Spleen (tissue), 11 donors: ENCODE measurements around the gene CUL1. TPM values are rescaled to one million over a fixed set of nuclear protein-coding genes. Genes with fewer than 3 reads are reported as not detected.
"Not testable (repeated sequence)": the region's sequence is repeated elsewhere in the genome, so short reads cannot be mapped to it uniquely, and the experiment has no call there.

Source experiments
- DNase-seq: peaks from one replicate; pipeline ENCODE4 v3.0.0-alpha.2; 2020
- H3K27ac ChIP-seq, 8 donors: fragments of 200-600 bp; sonication (generic) in 7 of 8; 1 replicate in 4 of 8; 2 replicates in 4 of 8; pipeline versions ENCODE4 v1.5.0 to v1.8.0; 2016 to 2021; ENCODE audit warnings: inconsistent platforms in 4 of 8, mild to moderate bottlenecking in 4 of 8, moderate library complexity in 1 of 8
- H3K27me3 ChIP-seq, 7 donors: fragments of 200-600 bp; sonication (generic) in 6 of 7; replicated peaks in 1 of 7; 1 replicate in 4 of 7; 2 replicates in 3 of 7; pipeline versions ENCODE4 v1.5.0 to v1.8.0; 2016 to 2021; ENCODE audit warnings: inconsistent platforms in 3 of 7, mild to moderate bottlenecking in 1 of 7
- H3K36me3 ChIP-seq, 6 donors: fragments of 200-600 bp; sonication (generic) in 5 of 6; 1 replicate in 4 of 6; 2 replicates in 2 of 6; pipeline versions ENCODE4 v1.5.0 to v1.8.0; 2016 to 2021; ENCODE audit warnings: inconsistent platforms in 2 of 6
- H3K4me1 ChIP-seq, 6 donors: fragments of 200-600 bp; sonication (generic) in 5 of 6; 1 replicate in 3 of 6; 2 replicates in 3 of 6; pipeline versions ENCODE4 v1.5.0 to v1.8.0; 2016 to 2021; ENCODE audit warnings: inconsistent platforms in 3 of 6
- H3K4me3 ChIP-seq, 8 donors: fragments of 200-600 bp; sonication (generic) in 7 of 8; 1 replicate in 4 of 8; 2 replicates in 4 of 8; pipeline versions ENCODE4 v1.5.0 to v1.8.0; 2016 to 2021; ENCODE audit warnings: inconsistent platforms in 4 of 8, mild to moderate bottlenecking in 4 of 8, moderate library complexity in 2 of 8
- H3K9me3 ChIP-seq, 8 donors: fragments of 200-600 bp; sonication (generic) in 7 of 8; 1 replicate in 4 of 8; 2 replicates in 4 of 8; pipeline versions ENCODE4 v1.5.0 to v1.8.0; 2016 to 2021; ENCODE audit warnings: inconsistent platforms in 4 of 8
- POLR2A ChIP-seq, 3 donors: fragments of 450-650 bp; IDR thresholded peaks; one replicate each; pipeline ENCODE4 v1.5.1; 2017; ENCODE audit warnings: antibody characterized with exemption in 3 of 3, mild to moderate bottlenecking in 1 of 3
- POLR2AphosphoS5 ChIP-seq, 3 donors: sonication (generic); formaldehyde crosslinking; IDR thresholded peaks; one replicate each; pipeline ENCODE4 v1.5.1; 2017; ENCODE audit warnings: antibody characterized with exemption in 3 of 3
- WGBS, 5 donors: extraction: QIAGEN DNeasy Blood & Tissue Kit in 3 of 5; methylation state at CpG; one replicate each; pipeline versions ENCODE4 v1.1.5 to v1.1.7; 2013 to 2018; 5-methylcytosine and 5-hydroxymethylcytosine counted together
- intact Hi-C: fragments of 100-400 bp; cut with DNase I; formaldehyde crosslinking; loops from one replicate; pipeline ENCODE4 v1.15.0; 2023; ENCODE audit warnings: low total_unique reads
- polyA plus RNA-seq, 3 donors: library from polyadenylated mRNA; stranded (reverse); fragments of 200-250 nt; gene quantifications; one replicate each; pipeline ENCODE4 v1.2.1, GENCODE V29; 2013
- total RNA-seq, 7 donors: library from RNA; depleted of rRNA in 3 of 7; stranded (reverse); fragments of >200 nt in 3 of 7; fragmentation: NEBNext Ultra II Directional in 4 of 7; extraction: Animal tissue kit (Norgen Biotek cat#: 25700) in 4 of 7; gene quantifications; one replicate each; pipeline versions ENCODE4 v1.1.0 to v1.2.1, GENCODE V29; 2016 to 2021
- TF ChIP-seq, protein P1 (sequence below), 11 experiments: fragments of 200-600 bp in 7 of 11; fragments of 450-650 bp in 4 of 11; sonication (generic) in 4 of 11; IDR thresholded peaks in 8 of 11; conservative IDR thresholded peaks in 3 of 11; 1 replicate in 7 of 11; 2 replicates in 4 of 11; pipeline versions ENCODE4 v1.4.0 to v1.8.0; 2016 to 2021; ENCODE audit warnings: antibody characterized with exemption in 11 of 11, inconsistent platforms in 4 of 11, mild to moderate bottlenecking in 1 of 11
- donor health status: healthy with polysubstance abuse.
- donor health status: DM: no; HTN: no; CAD: no; lungs with moderate emphysema.
- donor health status: DM: no; HTN: no; CAD: no.
- donor health status: Bipolar disorder and iron deficiency.
- donor health status: healthy.
- donor health status: DM: no; HTN: no; CAD: no.
- donor health status: DM: yes; HTN: yes; CAD: no.

Gene CUL1
- total and polyA plus RNA-seq, 10 donors, result 19.8 to 54.6 (median 42.7) TPM

DNA sequence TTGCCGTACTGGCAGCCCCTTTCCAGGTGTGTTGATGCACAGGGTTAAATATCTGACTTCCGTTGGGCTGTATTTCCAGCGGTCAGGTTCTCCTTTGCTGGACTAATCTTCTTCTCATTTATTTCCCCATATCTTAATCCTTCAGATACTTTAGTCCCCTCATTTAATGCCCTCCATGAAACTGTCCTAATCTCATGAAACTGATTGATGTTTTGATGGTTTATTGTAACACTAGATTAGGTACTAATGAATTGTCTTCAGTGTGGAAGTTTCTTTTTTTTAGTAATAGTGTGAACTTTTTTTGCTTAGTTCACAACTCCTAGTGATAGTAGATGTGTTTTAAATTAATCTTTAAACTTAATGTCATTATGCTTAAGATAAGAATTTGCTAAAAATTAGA, 6.3 kb downstream of the CUL1 start:
- intact Hi-C loops, result no loop called here
- H3K36me3 ChIP-seq, result no peaks in the 10 kb centered on the region
- DNase-seq, result no peak
- H3K9me3 ChIP-seq, result no peaks in the 10 kb centered on the region
- no peak overlapping the region for H3K27ac ChIP-seq
- TF ChIP-seq, protein P1, sequence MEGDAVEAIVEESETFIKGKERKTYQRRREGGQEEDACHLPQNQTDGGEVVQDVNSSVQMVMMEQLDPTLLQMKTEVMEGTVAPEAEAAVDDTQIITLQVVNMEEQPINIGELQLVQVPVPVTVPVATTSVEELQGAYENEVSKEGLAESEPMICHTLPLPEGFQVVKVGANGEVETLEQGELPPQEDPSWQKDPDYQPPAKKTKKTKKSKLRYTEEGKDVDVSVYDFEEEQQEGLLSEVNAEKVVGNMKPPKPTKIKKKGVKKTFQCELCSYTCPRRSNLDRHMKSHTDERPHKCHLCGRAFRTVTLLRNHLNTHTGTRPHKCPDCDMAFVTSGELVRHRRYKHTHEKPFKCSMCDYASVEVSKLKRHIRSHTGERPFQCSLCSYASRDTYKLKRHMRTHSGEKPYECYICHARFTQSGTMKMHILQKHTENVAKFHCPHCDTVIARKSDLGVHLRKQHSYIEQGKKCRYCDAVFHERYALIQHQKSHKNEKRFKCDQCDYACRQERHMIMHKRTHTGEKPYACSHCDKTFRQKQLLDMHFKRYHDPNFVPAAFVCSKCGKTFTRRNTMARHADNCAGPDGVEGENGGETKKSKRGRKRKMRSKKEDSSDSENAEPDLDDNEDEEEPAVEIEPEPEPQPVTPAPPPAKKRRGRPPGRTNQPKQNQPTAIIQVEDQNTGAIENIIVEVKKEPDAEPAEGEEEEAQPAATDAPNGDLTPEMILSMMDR (IDR thresholded peaks at IDR 0.05 in 8 of 11, conservative IDR thresholded peaks at IDR 0.05 in 3 of 11), result no peak
- TF ChIP-seq POLR2AphosphoS5 (IDR thresholded peaks at IDR 0.05) (no peak), POLR2A (IDR thresholded peaks at IDR 0.05) (no peak)
- peaks cover 50 to 100% (median 93%) of the 10 kb centered on the region in 6 donors for H3K4me1 ChIP-seq
- WGBS, 5 donors, result 51 to 76% (median 66%) methylated on average over 3 of the region's 3 CpGs
- no peaks in the 10 kb centered on the region for H3K27me3 ChIP-seq
- no peak overlapping the region for H3K4me3 ChIP-seq

DNA sequence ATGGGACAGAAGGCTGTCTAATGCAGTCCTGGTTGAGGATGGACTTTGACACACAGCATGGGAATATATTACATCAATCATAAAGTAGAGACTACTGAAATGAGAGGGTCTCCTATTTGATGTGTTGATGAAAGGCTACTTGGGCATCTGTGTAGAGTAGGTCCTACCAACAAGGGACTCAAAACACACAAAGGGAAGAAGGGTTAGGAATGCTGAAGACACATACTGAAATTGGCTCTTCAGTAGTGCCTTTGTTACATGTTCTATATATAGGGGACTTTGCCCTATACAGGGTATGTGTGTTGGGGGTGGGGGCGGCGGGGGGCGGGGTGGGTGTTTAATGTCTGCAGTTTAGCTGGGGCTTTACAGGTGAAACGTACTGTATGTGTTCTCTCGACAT, 7.7 kb downstream of the CUL1 start:
- DNase-seq, result no peak
- WGBS, 5 donors, result 84 to 96% (median 90%) methylated on average over 5 of the region's 5 CpGs
- H3K27ac ChIP-seq, result no peak overlapping the region
- H3K4me3 ChIP-seq, result no peak overlapping the region
- H3K4me1 ChIP-seq, result peaks cover 40 to 100% (median 90%) of the 10 kb centered on the region in 6 donors
- TF ChIP-seq POLR2A (IDR thresholded peaks at IDR 0.05), result no peak
- TF ChIP-seq, protein P1 (IDR thresholded peaks at IDR 0.05 in 8 of 11, conservative IDR thresholded peaks at IDR 0.05 in 3 of 11), result no peak
- no peak for TF ChIP-seq POLR2AphosphoS5 (IDR thresholded peaks at IDR 0.05)
- no peaks in the 10 kb centered on the region for H3K9me3 ChIP-seq
- H3K36me3 ChIP-seq, result no peaks in the 10 kb centered on the region
- H3K27me3 ChIP-seq, result no peaks in the 10 kb centered on the region
- intact Hi-C loops, result no loop called here

DNA sequence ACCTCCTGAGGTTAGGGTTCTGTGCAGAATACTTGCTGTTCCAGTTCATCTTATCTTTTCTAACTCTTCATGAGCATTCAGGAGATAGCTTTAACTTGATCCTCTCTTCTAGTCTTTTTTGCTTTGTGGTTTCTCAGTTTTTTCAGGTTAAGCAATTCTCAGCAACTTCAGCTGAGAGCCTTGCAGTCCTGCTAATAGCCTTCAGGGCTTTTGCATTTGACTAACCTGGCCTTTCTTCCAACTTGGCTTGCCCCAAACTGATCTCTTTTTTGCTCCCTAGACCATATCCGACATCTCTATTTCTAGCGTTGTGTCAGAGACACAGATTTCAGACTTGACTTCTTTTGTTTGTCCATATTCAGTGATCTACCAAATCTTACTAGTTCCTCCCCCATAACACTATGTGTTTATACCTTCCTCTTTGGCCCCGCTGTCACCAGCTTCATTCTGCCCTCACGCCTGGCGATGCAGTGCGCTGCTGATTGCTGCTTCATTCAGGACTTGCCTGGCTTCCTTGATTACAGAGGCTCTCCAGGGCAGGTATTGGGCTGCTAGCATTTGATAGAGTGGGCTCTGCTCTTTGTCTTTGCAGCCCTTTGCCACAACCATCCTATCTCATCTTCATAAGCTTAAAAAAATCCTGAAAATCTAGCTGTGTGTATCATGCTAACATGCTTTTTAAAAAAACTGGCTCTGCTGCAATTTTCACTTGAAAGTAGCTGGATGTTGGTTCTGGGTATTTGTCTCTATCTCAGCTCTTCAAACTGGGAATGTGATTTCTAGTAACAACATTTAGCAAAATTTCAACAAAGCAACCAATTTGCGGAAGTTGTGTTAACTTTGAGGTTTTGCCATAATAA, 9.6 kb downstream of the CUL1 start:
- H3K36me3 ChIP-seq, result no peaks in the 10 kb centered on the region
- no peak for DNase-seq
- peak overlapping the region in 1 of 8 donors; percentile 18 for H3K27ac ChIP-seq
- H3K4me1 ChIP-seq, result peaks cover 31 to 100% (median 90%) of the 10 kb centered on the region in 6 donors
- 49 to 67% (median 58%) methylated on average over 7 of the region's 7 CpGs for WGBS, 5 donors
- no peak overlapping the region for H3K4me3 ChIP-seq
- TF ChIP-seq, protein P1 (IDR thresholded peaks at IDR 0.05 in 8 of 11, conservative IDR thresholded peaks at IDR 0.05 in 3 of 11), result no peak
- TF ChIP-seq POLR2AphosphoS5 (IDR thresholded peaks at IDR 0.05), result no peak
- TF ChIP-seq POLR2A (IDR thresholded peaks at IDR 0.05), result no peak
- H3K27me3 ChIP-seq, result no peaks in the 10 kb centered on the region
- H3K9me3 ChIP-seq, result no peaks in the 10 kb centered on the region
- intact Hi-C loops, result no loop called here

DNA sequence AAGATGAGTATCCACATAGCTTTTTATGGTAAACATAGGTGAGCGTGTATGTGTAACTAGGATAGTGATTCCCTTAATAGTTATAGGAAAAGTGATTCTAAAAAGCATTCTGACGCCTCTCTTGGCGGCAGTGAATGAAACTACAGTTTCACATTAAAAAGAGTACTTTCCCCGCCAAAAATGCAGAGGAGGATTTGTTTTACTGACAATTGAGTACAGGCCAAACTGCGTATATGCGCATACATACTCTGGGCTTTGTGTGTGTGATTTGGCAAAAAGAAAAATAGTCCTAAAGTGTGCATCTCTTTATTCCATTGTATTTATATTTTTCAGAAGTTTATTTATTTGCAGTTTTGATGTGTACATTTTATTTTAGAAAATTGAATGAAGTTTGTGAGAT, 10.3 kb downstream of the CUL1 start:
- 77 to 87% (median 81%) methylated on average over 6 of the region's 6 CpGs for WGBS, 5 donors
- Histone ChIP-seq H3K36me3 (no peaks in the 10 kb centered on the region), H3K27me3 (no peaks in the 10 kb centered on the region), H3K9me3 (no peaks in the 10 kb centered on the region), H3K4me1 (peaks cover 32 to 100% (median 90%) of the 10 kb centered on the region in 6 donors), H3K4me3 (no peak overlapping the region), H3K27ac (no peak overlapping the region)
- intact Hi-C loops, result no loop called here
- DNase-seq, result no peak
- TF ChIP-seq POLR2AphosphoS5 (IDR thresholded peaks at IDR 0.05), result no peak
- no peak for TF ChIP-seq POLR2A (IDR thresholded peaks at IDR 0.05)
- TF ChIP-seq, protein P1 (IDR thresholded peaks at IDR 0.05 in 8 of 11, conservative IDR thresholded peaks at IDR 0.05 in 3 of 11), result no peak

DNA sequence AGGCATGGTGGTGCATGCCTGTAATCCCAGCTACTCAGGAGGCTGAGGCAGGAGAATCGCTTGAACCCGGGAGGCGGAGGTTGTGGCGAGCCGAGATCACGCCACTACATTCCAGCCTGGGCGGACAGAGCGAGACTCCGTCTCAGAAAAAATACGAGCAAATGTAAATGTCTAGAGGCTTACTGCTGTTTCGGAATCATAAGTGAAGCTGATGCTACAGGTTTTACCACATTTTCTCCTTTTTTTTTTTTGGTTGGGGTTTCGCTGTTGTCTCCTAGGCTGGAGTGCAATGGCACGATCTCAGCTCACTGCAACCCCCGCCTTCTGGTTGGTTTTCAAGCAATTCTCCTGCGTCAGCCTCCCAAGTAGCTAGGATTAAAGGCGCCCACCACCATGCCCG, 11.7 kb downstream of the CUL1 start:
- H3K4me1 ChIP-seq, result peaks cover 18 to 100% (median 90%) of the 10 kb centered on the region in 6 donors
- WGBS, 5 donors, result 95 to 97% (median 97%) methylated on average over 17 of the region's 17 CpGs
- DNase-seq, intact Hi-C loops, H3K27me3 ChIP-seq, H3K9me3 ChIP-seq, H3K36me3 ChIP-seq, H3K4me3 ChIP-seq, H3K27ac ChIP-seq: not testable (repeated sequence)
